ENCODE results near the gene LRMDA.

LRMDA gene

GRCh38 chr10:75477680-75478079 lies 46.3 kb downstream of the LRMDA start:
- DNase-seq, result no peak

- DNase-seq, result no peak
These were observed 49.0 kb downstream of the LRMDA start for GRCh38 chr10:75480374-75480773.

GRCh38 chr10:75483188-75483587 lies 51.8 kb downstream of the LRMDA start:
- DNase-seq, result no peak

- no peak for DNase-seq
These were observed 53.3 kb downstream of the LRMDA start for GRCh38 chr10:75484717-75485116.

GRCh38 chr10:75486591-75486990 lies 55.2 kb downstream of the LRMDA start:
- no peak for DNase-seq

GRCh38 chr10:75487087-75487754 lies 55.8 kb downstream of the LRMDA start:
- no peak for DNase-seq

- no peak for DNase-seq
These were observed 56.3 kb downstream of the LRMDA start for GRCh38 chr10:75487755-75488125.

GRCh38 chr10:75492173-75492925 lies 60.9 kb downstream of the LRMDA start:
- DNase-seq, result no peak

GRCh38 chr10:75493464-75493863 lies 62.0 kb downstream of the LRMDA start:
- DNase-seq, result no peak

- no peak for DNase-seq
These were observed 64.2 kb downstream of the LRMDA start for GRCh38 chr10:75495434-75496190.

GRCh38 chr10:75496191-75496567 lies 64.8 kb downstream of the LRMDA start:
- DNase-seq, result no peak

- peak; percentile 63 for DNase-seq
These were observed 66.8 kb downstream of the LRMDA start for GRCh38 chr10:75497997-75498883.

GRCh38 chr10:75498884-75499350 lies 67.5 kb downstream of the LRMDA start:
- DNase-seq, result no peak

- DNase-seq, result no peak
These were observed 68.2 kb downstream of the LRMDA start for GRCh38 chr10:75499556-75500160.

GRCh38 chr10:75502389-75502788 lies 71.0 kb downstream of the LRMDA start:
- DNase-seq, result no peak

GRCh38 chr10:75502838-75503237 lies 71.4 kb downstream of the LRMDA start:
- DNase-seq, result no peak

- DNase-seq, result no peak
These were observed 73.9 kb downstream of the LRMDA start for GRCh38 chr10:75505293-75505692.

GRCh38 chr10:75505840-75506506 lies 74.5 kb downstream of the LRMDA start:
- DNase-seq, result no peak

- DNase-seq, result no peak
These were observed 75.5 kb downstream of the LRMDA start for GRCh38 chr10:75506930-75507329.

GRCh38 chr10:75507469-75507868 lies 76.0 kb downstream of the LRMDA start:
- no peak for DNase-seq

- DNase-seq, result no peak
These were observed 76.9 kb downstream of the LRMDA start for GRCh38 chr10:75508239-75508813.
